Measurements from ENCODE around the gene DDIT3.

- TF ChIP-seq CTCF (IDR thresholded peaks at IDR 0.05; ENCODE audit: poor library complexity, severe bottlenecking) (no peak), REST (IDR thresholded peaks at IDR 0.05; ENCODE audit: borderline replicate concordance) (no peak), EZH2 (IDR thresholded peaks at IDR 0.05; ENCODE audit: borderline replicate concordance, insufficient read depth, low read length, poor library complexity, severe bottlenecking) (no peak), POLR2AphosphoS5 (IDR thresholded peaks at IDR 0.05) (no peak), RAD21 (conservative IDR thresholded peaks at IDR 0.05) (no peak), EP300 (conservative IDR thresholded peaks at IDR 0.05; ENCODE audit: poor library complexity, severe bottlenecking) (no peak), SMC3 (conservative IDR thresholded peaks at IDR 0.05; ENCODE audit: poor library complexity) (no peak)
Observed at GRCh38 chr12:57558864-57559263, 38.5 kb upstream of the DDIT3 start.
